Chondrocyte (in vitro differentiated cells): ENCODE results near the gene TMEM132D. TPM values are rescaled to one million over a fixed set of nuclear protein-coding genes. Genes with fewer than 3 reads are reported as not detected.

Experiments used
- DNase-seq: peaks from one replicate; pipeline ENCODE4 v3.0.0; 2021; ENCODE audit warnings: mixed read lengths, low spot score
- H3K27ac Mint-ChIP-seq: one replicate; pipeline ENCODE4 v1.8.0; 2021; ENCODE audit warnings: mild to moderate bottlenecking, moderate library complexity, mixed read lengths; ENCODE audit not compliant: unreplicated experiment
- H3K27me3 Mint-ChIP-seq: 2 replicates; pipeline ENCODE4 v1.8.0; 2021; ENCODE audit warnings: low read depth, mixed read lengths
- H3K36me3 Mint-ChIP-seq: 2 replicates; pipeline ENCODE4 v1.8.0; 2021; ENCODE audit warnings: low read depth, mixed read lengths
- H3K4me1 Mint-ChIP-seq: 2 replicates; pipeline ENCODE4 v1.8.0; 2021; ENCODE audit warnings: low read depth, mild to moderate bottlenecking, mixed read lengths
- H3K4me3 Mint-ChIP-seq: one replicate; pipeline ENCODE4 v1.8.0; 2021; ENCODE audit warnings: mild to moderate bottlenecking, moderate library complexity, mixed read lengths; ENCODE audit not compliant: unreplicated experiment
- H3K9me3 Mint-ChIP-seq: 2 replicates; pipeline ENCODE4 v1.8.0; 2021; ENCODE audit warnings: low read depth, mixed read lengths
- total RNA-seq: library from RNA; stranded (reverse); gene quantifications from 3 replicates; pipeline ENCODE4 v1.2.1, GENCODE V29; 2021
- TF ChIP-seq, protein P1 (sequence below): fragments of 200-600 bp; sonication (generic); IDR thresholded peaks from 2 replicates; pipeline ENCODE4 v1.5.0; 2021; ENCODE audit warnings: antibody characterized with exemption, mild to moderate bottlenecking, moderate library complexity

TMEM132D gene
- total RNA-seq, 1 donor from 2014 or later, result 3.1 TPM

DNA sequence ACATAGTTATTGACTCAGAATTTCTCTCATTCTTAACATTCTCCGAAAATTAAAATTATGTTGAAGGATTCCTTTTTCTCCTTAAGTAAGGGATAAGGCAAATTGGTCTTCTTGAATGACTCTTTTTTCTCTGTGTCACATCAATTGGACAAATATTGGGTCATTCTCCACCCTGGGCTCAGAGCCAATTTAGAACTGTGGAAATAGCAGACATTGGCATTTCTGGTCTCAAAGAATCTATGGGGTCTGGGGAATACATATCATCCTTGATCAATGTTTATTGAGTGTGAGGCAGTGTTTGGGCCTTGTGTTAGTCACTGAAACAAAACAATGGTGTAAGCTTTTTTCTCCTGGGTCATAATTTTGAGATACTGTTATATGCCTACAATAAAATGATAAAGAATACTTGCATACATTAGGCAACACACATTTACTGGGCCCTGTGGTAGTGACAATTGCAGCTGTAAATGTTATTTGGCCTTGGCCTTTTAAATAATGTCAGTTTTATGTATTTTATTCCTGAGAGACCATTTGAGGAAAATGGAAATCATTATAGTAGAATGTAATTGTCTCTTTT lies 414.6 kb downstream of the TMEM132D start:
- TF ChIP-seq, protein P1, sequence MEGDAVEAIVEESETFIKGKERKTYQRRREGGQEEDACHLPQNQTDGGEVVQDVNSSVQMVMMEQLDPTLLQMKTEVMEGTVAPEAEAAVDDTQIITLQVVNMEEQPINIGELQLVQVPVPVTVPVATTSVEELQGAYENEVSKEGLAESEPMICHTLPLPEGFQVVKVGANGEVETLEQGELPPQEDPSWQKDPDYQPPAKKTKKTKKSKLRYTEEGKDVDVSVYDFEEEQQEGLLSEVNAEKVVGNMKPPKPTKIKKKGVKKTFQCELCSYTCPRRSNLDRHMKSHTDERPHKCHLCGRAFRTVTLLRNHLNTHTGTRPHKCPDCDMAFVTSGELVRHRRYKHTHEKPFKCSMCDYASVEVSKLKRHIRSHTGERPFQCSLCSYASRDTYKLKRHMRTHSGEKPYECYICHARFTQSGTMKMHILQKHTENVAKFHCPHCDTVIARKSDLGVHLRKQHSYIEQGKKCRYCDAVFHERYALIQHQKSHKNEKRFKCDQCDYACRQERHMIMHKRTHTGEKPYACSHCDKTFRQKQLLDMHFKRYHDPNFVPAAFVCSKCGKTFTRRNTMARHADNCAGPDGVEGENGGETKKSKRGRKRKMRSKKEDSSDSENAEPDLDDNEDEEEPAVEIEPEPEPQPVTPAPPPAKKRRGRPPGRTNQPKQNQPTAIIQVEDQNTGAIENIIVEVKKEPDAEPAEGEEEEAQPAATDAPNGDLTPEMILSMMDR, result no peak
- Mint-ChIP-seq H3K4me3 (no peak overlapping the region), H3K9me3 (peaks cover 8% of the 10 kb centered on the region), H3K27ac (no peak overlapping the region), H3K36me3 (no peaks in the 10 kb centered on the region), H3K27me3 (no peaks in the 10 kb centered on the region), H3K4me1 (no peaks in the 10 kb centered on the region)
- DNase-seq, result no peak

DNA sequence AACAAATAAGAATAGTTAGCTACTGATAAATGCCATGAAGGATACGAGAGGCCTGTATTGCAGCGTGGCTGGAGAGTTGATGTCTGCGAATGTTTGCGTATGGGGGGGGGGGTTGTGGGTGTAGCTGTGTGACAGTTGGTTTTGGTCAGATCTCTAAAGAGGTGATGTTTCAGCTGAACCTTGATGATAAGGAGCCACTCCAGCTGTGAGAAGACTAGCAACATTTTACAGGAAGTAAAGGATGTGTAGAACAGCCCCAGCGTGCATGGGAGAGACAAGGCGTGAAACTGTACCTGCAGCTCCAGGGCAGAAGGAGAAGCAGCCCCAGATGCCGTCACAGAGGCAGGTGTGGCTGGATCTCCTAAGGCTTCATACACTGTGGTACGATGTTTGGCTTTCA lies 416.9 kb downstream of the TMEM132D start:
- H3K36me3 Mint-ChIP-seq, result no peaks in the 10 kb centered on the region
- no peak for DNase-seq
- H3K9me3 Mint-ChIP-seq, result peaks cover 9% of the 10 kb centered on the region
- H3K27me3 Mint-ChIP-seq, result no peaks in the 10 kb centered on the region
- TF ChIP-seq, protein P1, result no peak
- H3K27ac Mint-ChIP-seq, result no peak overlapping the region
- H3K4me3 Mint-ChIP-seq, result no peak overlapping the region
- H3K4me1 Mint-ChIP-seq, result no peaks in the 10 kb centered on the region

DNA sequence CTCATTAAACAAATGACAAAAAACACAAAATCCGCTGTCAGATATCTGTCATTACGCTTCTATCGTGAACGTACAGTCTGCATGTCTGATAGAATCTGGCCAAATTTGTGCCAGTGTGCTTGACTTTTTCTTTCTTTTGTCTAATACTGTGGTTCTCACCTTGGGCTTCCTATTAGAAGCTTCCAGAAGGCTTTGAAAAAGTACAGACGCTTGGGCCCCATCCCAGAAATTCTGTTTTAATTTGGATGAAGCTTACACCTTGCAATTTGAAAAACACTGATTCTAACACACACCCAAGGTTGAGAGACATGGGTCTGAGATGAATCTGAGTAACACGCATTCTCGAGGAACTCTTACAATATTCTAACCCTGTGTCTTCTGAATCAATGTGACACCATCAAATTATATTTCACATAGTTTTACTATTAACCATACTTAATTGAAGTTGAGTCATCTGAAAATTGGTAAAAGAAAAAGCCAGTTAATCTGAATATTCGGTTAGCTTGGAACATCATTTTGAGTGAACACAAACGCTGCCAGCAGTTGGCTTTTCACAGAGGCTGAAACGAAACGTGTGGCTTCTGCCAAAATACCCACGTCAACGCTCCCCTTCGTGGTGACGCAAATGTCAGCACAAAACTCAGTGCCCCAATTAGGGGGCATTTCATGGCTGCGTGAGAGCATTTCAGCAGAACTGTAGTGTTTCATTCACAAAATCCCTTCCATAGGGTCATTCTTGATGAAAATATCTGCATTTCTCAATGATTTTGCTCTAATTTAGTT lies 420.5 kb downstream of the TMEM132D start:
- TF ChIP-seq, protein P1, result no peak
- Mint-ChIP-seq H3K27me3 (no peaks in the 10 kb centered on the region), H3K4me3 (no peak overlapping the region), H3K9me3 (peaks cover 19% of the 10 kb centered on the region), H3K36me3 (peaks cover 2% of the 10 kb centered on the region), H3K27ac (no peak overlapping the region), H3K4me1 (no peaks in the 10 kb centered on the region)
- DNase-seq, result no peak

DNA sequence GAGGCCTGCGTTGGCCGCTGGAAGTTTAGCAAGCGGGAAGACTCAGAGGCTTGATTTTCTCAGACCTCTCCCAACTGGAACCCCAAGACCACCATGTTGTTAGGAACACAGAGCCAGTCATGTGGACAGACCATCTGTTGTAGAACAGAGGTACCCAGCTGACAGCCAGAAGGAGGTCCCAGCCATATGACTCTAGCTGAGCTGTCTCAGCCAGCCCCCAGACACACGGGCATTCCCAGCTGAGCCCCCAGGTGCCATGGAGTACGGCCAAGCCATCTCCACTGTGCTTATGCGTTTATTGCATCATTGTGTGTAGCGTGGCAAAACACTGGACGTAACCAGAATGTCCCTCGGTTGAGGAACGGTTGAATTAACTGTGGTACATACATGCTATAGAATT lies 421.9 kb downstream of the TMEM132D start:
- no peak overlapping the region for H3K4me3 Mint-ChIP-seq
- no peaks in the 10 kb centered on the region for H3K4me1 Mint-ChIP-seq
- H3K9me3 Mint-ChIP-seq, result peaks cover 23% of the 10 kb centered on the region
- H3K27me3 Mint-ChIP-seq, result no peaks in the 10 kb centered on the region
- H3K36me3 Mint-ChIP-seq, result peaks cover 2% of the 10 kb centered on the region
- no peak overlapping the region for H3K27ac Mint-ChIP-seq
- TF ChIP-seq, protein P1, result no peak
- no peak for DNase-seq

DNA sequence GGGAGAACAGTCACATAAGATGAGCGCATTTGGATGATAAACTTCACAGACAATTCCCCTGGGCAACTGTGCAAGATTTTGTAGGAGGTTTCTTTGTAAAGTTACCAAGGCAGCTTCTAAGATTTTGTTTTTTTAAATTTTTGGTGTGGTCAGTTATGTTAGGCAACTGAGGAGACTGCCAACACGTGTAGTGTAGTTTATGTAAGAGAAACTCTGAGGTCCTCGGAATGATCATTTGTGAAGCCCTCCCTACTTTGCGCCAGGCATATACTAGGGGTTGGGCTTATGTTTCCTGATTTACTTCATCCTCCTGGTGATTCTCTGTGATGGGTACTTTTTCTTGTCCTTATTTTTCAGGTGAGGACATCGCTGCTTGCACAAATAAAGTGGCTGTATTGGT lies 433.6 kb downstream of the TMEM132D start:
- Mint-ChIP-seq H3K4me1 (no peaks in the 10 kb centered on the region), H3K27me3 (no peaks in the 10 kb centered on the region), H3K36me3 (peaks cover 2% of the 10 kb centered on the region), H3K9me3 (peaks cover 12% of the 10 kb centered on the region), H3K27ac (no peak overlapping the region), H3K4me3 (no peak overlapping the region)
- DNase-seq, result no peak
- TF ChIP-seq, protein P1, result no peak
